ENCODE measurements around the gene LRCH1. TPM values are rescaled to one million over a fixed set of nuclear protein-coding genes. Genes with fewer than 3 reads are reported as not detected.

LRCH1 gene
- total and polyA plus RNA-seq, 2 of the 4 experiments (the other 2 are of a cell fraction): 7.0 to 8.8 TPM

DNA sequence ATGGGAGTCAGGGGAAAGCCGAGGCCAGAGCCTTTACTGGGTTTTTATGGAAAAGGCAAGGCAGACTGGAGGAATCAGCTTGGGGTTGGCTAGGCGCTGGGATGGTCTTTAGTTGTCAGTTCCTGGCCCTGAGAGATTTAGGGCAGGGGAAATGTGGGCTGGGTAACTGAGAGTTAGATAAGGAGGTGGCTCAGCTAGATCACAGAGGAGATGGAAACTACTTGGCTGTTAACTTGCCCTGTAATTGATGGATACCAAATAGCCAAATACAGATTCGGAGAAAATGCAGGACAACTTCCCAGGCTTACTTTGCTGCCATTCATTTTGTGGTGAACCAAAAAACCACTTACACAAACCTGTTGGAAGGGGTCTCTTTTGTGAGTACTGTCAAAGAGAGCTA, 54.0 kb downstream of the LRCH1 start:
- H3K9me3 ChIP-seq (ENCODE audit: control insufficient read depth, insufficient read depth, low read length): no peaks in the 10 kb centered on the region
- H3K27me3 ChIP-seq (ENCODE audit: control insufficient read depth, insufficient read depth, low read length): no peaks in the 10 kb centered on the region
- DNase-seq (no peak), ATAC-seq (ENCODE audit: low read depth) (no peak)
- ChIA-PET CTCF (no interaction called here), POLR2A (ENCODE audit: unreplicated experiment) (no interaction called here)
- peaks cover 13% of the 10 kb centered on the region for H3K9me1 ChIP-seq (ENCODE audit: insufficient read depth, low read length)
- peaks cover 55% of the 10 kb centered on the region for H4K20me1 ChIP-seq (ENCODE audit: insufficient read depth, low read length)
- peaks cover 6% of the 10 kb centered on the region; the same call in 1 of the 2 replicates for H3K4me1 ChIP-seq (ENCODE audit: control insufficient read depth, insufficient read depth, low read length)
- H3K79me1 ChIP-seq (ENCODE audit: low read depth in 1 of 2, low read length in 2 of 2): peaks cover 37 to 79% of the 10 kb centered on the region in 2 experiments
- no peak overlapping the region for H3K9ac ChIP-seq (ENCODE audit: low read depth, low read length)
- dilution Hi-C loops (cut with HindIII; ENCODE audit: low sequenced_read_pairs, unreplicated experiment): no loop called here
- no peak overlapping the region for H2BK20ac ChIP-seq (ENCODE audit: low read depth, low read length)
- H3K4ac ChIP-seq (ENCODE audit: low read depth, low read length): no peak overlapping the region
- no peak overlapping the region for H2AK5ac ChIP-seq (ENCODE audit: low read depth, low read length)
- no peak overlapping the region for H2AK9ac ChIP-seq (replicated peaks; ENCODE audit: low read depth, low read length, poor library complexity)
- no peak overlapping the region for H3K4me3 ChIP-seq (ENCODE audit: insufficient read depth, low read depth, low read length)
- H2BK120ac ChIP-seq (ENCODE audit: low read depth, low read length): no peak overlapping the region
- H2BK15ac ChIP-seq (ENCODE audit: low read depth, low read length): no peak overlapping the region
- no peak overlapping the region for H3K4me2 ChIP-seq (ENCODE audit: low read depth, low read length)
- H3K18ac ChIP-seq (ENCODE audit: low read depth, low read length): no peak overlapping the region
- BruUV-seq (replicated peaks): no TSS peak
- 100% methylated on average over 1 of the region's 3 CpGs; no CpG with 5 or more reads in 1 of the 2 experiments for WGBS, 2 experiments (ENCODE audit: extremely low coverage in 2 of 2, insufficient read length in 1 of 2)
- H3K56ac ChIP-seq (ENCODE audit: extremely low read depth, insufficient read depth, low read length): no peak overlapping the region
- no peak overlapping the region for H2BK5ac ChIP-seq (ENCODE audit: low read depth, low read length, poor library complexity, severe bottlenecking)
- H2AFZ ChIP-seq (replicated peaks; ENCODE audit: low read length, poor library complexity): no peak overlapping the region
- in situ Hi-C loops (cut with MboI; ENCODE audit: low sequenced_read_pairs): no loop called here
- H4K91ac ChIP-seq (ENCODE audit: insufficient read depth, low read depth, low read length): no peak overlapping the region
- no peak overlapping the region for H3K23ac ChIP-seq (ENCODE audit: low read depth, low read length)
- no peaks in the 10 kb centered on the region for H3K36me3 ChIP-seq (ENCODE audit: control insufficient read depth, insufficient read depth, low read length)
- H3K14ac ChIP-seq (replicated peaks; ENCODE audit: low read depth, low read length): no peak overlapping the region
- no peak overlapping the region for H3K27ac ChIP-seq (ENCODE audit: insufficient read depth, low read length)
- no peak overlapping the region for H4K5ac ChIP-seq (ENCODE audit: low read depth, low read length)
- no peak overlapping the region for H4K8ac ChIP-seq (ENCODE audit: low read depth in 2 of 2, low read length in 2 of 2)
- TF ChIP-seq FOS (IDR thresholded peaks at IDR 0.05; ENCODE audit: low read depth, low read length): no peak
- TF ChIP-seq CEBPB (IDR thresholded peaks at IDR 0.05; ENCODE audit: low read depth, low read length): no peak
- no peak for TF ChIP-seq NFE2L2 (IDR thresholded peaks at IDR 0.05; ENCODE audit: low read depth, low read length)
- no peak for TF ChIP-seq RAD21 (IDR thresholded peaks at IDR 0.05; ENCODE audit: low read length)
- no peak for TF ChIP-seq CHD1 (IDR thresholded peaks at IDR 0.05; ENCODE audit: low read depth, low read length)
- TF ChIP-seq RFX5 (IDR thresholded peaks at IDR 0.05; ENCODE audit: low read depth, low read length): no peak
- TF ChIP-seq MAZ (IDR thresholded peaks at IDR 0.05; ENCODE audit: borderline replicate concordance, low read depth, low read length): no peak
- TF ChIP-seq BHLHE40 (IDR thresholded peaks at IDR 0.05; ENCODE audit: low read depth, low read length): no peak
- TF ChIP-seq RCOR1 (IDR thresholded peaks at IDR 0.05; ENCODE audit: insufficient replicate concordance, low read length): no peak
- TF ChIP-seq, protein P1, sequence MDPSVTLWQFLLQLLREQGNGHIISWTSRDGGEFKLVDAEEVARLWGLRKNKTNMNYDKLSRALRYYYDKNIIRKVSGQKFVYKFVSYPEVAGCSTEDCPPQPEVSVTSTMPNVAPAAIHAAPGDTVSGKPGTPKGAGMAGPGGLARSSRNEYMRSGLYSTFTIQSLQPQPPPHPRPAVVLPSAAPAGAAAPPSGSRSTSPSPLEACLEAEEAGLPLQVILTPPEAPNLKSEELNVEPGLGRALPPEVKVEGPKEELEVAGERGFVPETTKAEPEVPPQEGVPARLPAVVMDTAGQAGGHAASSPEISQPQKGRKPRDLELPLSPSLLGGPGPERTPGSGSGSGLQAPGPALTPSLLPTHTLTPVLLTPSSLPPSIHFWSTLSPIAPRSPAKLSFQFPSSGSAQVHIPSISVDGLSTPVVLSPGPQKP (IDR thresholded peaks at IDR 0.05; ENCODE audit: borderline replicate concordance, low read depth, low read length): no peak
- no peak for TF ChIP-seq MXI1 (IDR thresholded peaks at IDR 0.05; ENCODE audit: borderline replicate concordance, low read depth, low read length)
- no peak for TF ChIP-seq POLR2A (IDR thresholded peaks at IDR 0.05; ENCODE audit: low read depth, low read length)
- TF ChIP-seq MAFK (IDR thresholded peaks at IDR 0.05; ENCODE audit: low read depth, low read length): no peak
- TF ChIP-seq, protein P2, sequence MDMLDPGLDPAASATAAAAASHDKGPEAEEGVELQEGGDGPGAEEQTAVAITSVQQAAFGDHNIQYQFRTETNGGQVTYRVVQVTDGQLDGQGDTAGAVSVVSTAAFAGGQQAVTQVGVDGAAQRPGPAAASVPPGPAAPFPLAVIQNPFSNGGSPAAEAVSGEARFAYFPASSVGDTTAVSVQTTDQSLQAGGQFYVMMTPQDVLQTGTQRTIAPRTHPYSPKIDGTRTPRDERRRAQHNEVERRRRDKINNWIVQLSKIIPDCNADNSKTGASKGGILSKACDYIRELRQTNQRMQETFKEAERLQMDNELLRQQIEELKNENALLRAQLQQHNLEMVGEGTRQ (IDR thresholded peaks at IDR 0.05; ENCODE audit: low read depth, low read length): no peak
- TF ChIP-seq SMC3 (IDR thresholded peaks at IDR 0.05; ENCODE audit: low read depth, low read length): no peak
- TF ChIP-seq, protein P3, sequence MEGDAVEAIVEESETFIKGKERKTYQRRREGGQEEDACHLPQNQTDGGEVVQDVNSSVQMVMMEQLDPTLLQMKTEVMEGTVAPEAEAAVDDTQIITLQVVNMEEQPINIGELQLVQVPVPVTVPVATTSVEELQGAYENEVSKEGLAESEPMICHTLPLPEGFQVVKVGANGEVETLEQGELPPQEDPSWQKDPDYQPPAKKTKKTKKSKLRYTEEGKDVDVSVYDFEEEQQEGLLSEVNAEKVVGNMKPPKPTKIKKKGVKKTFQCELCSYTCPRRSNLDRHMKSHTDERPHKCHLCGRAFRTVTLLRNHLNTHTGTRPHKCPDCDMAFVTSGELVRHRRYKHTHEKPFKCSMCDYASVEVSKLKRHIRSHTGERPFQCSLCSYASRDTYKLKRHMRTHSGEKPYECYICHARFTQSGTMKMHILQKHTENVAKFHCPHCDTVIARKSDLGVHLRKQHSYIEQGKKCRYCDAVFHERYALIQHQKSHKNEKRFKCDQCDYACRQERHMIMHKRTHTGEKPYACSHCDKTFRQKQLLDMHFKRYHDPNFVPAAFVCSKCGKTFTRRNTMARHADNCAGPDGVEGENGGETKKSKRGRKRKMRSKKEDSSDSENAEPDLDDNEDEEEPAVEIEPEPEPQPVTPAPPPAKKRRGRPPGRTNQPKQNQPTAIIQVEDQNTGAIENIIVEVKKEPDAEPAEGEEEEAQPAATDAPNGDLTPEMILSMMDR (conservative IDR thresholded peaks at IDR 0.05; ENCODE audit: low read depth, low read length): no peak
- intact Hi-C loops (cut with micrococcal nuclease): no loop called here
